Neutrophil (primary cell): ENCODE data around the gene DUSP2.

Source experiments
- H3K27ac ChIP-seq: fragments of 200-600 bp; sonication (generic); 2 replicates; pipeline ENCODE4 v1.5.1; 2016; ENCODE audit warnings: mild to moderate bottlenecking, moderate library complexity
- H3K27me3 ChIP-seq: fragments of 200-600 bp; sonication (generic); 2 replicates; pipeline ENCODE4 v1.6.0; 2016; ENCODE audit warnings: mild to moderate bottlenecking
- H3K36me3 ChIP-seq: fragments of 200-600 bp; sonication (generic); 2 replicates; pipeline ENCODE4 v1.5.1; 2017
- H3K4me1 ChIP-seq, 2 experiments: fragments of 200-600 bp in 1 of 2; sonication (generic) in 1 of 2; 1 replicate in 1 of 2; 2 replicates in 1 of 2; pipeline versions ENCODE4 v1.5.1 to v1.6.1; 2013 to 2016; ENCODE audit warnings: low read depth in 1 of 2, low read length in 1 of 2, mild to moderate bottlenecking in 1 of 2, moderate library complexity in 1 of 2; ENCODE audit not compliant: control insufficient read depth in 1 of 2, insufficient read depth in 1 of 2
- H3K4me3 ChIP-seq, 2 experiments: fragments of 200-600 bp in 1 of 2; sonication (generic) in 1 of 2; 1 replicate in 1 of 2; 2 replicates in 1 of 2; pipeline ENCODE4 v1.5.1; 2013 to 2016; ENCODE audit warnings: low read depth in 1 of 2, low read length in 1 of 2, mild to moderate bottlenecking in 1 of 2, moderate library complexity in 1 of 2
- H3K9me3 ChIP-seq: fragments of 200-600 bp; sonication (generic); 2 replicates; pipeline ENCODE4 v1.5.1; 2016
- TF ChIP-seq, protein P1 (sequence below): fragments of 200-600 bp; sonication (generic); IDR thresholded peaks from 2 replicates; pipeline ENCODE4 v1.5.1; 2016; ENCODE audit warnings: antibody characterized with exemption

Gene DUSP2

DNA sequence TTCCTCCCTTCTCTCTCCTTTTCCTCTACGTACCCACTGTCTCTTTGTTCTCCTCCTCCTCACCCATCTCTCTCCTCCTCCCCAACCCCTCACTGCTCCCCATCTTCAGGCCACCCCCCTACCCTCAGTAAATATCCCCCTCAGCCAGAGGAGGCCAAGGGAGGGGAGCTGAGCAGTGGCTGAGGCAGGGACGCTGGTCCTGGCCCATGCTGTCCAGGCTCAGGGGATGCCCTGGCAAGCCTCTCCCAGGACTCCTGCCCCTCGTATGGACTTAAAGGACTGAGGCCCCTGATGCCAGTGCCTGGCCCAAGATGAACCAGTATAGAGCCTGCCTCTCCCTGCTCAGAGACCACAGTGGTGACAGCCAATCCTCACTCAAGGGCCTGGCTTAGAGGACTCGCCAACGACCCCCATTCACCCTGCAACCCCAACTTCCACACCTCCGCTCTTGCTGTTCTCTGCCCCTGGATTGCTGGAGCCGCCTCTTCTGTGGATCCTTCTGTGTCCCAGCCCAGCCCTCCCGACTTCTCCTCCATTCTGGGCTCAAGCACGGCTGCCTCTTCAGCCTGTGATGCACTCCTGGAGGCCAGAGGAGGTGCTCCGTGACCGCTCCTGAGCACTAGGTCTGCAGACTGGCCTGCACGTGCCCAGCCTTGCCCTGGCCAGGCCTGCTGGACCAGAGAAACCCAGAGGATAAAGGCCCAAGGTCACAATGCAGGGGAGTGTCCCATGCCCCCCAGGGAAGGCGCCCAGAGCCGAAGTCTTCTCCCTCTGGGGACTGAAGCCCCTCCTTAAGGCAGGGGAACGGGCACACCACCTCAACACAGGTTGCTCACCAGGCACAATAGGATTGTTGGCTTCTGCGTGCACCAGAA lies 9.5 kb upstream of the DUSP2 start:
- H3K9me3 ChIP-seq, result no peaks in the 10 kb centered on the region
- H3K4me3 ChIP-seq, result no peak overlapping the region
- TF ChIP-seq, protein P1, sequence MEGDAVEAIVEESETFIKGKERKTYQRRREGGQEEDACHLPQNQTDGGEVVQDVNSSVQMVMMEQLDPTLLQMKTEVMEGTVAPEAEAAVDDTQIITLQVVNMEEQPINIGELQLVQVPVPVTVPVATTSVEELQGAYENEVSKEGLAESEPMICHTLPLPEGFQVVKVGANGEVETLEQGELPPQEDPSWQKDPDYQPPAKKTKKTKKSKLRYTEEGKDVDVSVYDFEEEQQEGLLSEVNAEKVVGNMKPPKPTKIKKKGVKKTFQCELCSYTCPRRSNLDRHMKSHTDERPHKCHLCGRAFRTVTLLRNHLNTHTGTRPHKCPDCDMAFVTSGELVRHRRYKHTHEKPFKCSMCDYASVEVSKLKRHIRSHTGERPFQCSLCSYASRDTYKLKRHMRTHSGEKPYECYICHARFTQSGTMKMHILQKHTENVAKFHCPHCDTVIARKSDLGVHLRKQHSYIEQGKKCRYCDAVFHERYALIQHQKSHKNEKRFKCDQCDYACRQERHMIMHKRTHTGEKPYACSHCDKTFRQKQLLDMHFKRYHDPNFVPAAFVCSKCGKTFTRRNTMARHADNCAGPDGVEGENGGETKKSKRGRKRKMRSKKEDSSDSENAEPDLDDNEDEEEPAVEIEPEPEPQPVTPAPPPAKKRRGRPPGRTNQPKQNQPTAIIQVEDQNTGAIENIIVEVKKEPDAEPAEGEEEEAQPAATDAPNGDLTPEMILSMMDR, result no peak
- H3K4me1 ChIP-seq, result peaks cover 6 to 8% of the 10 kb centered on the region in 2 experiments
- no peak overlapping the region for H3K27ac ChIP-seq
- H3K36me3 ChIP-seq, result no peaks in the 10 kb centered on the region
- no peaks in the 10 kb centered on the region for H3K27me3 ChIP-seq

DNA sequence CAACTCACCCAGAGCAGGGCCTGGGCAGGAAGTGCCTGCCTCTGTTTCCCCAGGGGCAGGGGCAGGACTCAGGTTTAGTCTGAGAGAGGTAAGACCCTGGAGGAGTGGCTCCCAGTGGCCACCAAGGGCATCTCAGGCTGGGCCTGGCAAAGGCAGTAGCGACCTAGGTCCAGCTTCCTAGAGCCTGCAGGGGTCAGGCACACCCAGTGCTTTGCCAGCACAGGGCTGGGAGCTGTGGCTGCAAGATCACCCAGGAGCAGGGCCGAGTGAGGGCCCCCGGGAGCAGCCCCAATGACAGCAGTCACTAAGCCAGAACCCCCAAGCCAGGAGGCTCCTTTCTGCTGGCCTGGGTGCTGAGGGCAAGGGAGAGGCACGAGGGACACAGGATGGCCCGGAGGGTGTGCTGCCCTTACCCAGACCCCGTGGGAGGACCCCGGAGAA lies 8.8 kb upstream of the DUSP2 start:
- Histone ChIP-seq H3K4me1 (peaks cover 9 to 10% of the 10 kb centered on the region in 2 experiments), H3K27me3 (no peaks in the 10 kb centered on the region), H3K4me3 (no peak overlapping the region), H3K27ac (no peak overlapping the region), H3K36me3 (no peaks in the 10 kb centered on the region), H3K9me3 (no peaks in the 10 kb centered on the region)
- TF ChIP-seq, protein P1, result no peak

DNA sequence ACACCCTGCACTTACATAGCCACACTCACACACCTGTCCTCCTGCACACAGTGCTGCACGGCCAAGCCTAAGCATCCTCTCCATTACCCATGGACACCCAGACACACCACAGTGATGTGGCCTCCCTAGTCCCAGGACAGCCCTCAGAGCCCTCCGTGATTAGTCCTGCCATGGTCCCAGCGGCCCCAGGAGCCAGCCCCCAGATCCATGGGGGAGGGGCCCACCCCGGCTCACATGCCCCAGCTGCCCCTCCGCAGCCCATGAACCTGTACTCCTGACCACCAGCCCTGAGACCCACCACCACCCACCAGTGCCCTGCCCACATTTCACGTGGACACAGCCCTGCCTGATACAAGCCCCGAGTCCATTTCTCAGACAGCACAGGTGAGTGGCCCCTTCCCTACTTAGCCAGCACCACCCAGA lies 8.1 kb upstream of the DUSP2 start:
- H3K4me1 ChIP-seq, result peaks cover 16 to 17% of the 10 kb centered on the region in 2 experiments
- H3K9me3 ChIP-seq, result no peaks in the 10 kb centered on the region
- TF ChIP-seq, protein P1, result no peak
- no peak overlapping the region for H3K27ac ChIP-seq
- H3K36me3 ChIP-seq, result no peaks in the 10 kb centered on the region
- no peaks in the 10 kb centered on the region for H3K27me3 ChIP-seq
- no peak overlapping the region for H3K4me3 ChIP-seq

DNA sequence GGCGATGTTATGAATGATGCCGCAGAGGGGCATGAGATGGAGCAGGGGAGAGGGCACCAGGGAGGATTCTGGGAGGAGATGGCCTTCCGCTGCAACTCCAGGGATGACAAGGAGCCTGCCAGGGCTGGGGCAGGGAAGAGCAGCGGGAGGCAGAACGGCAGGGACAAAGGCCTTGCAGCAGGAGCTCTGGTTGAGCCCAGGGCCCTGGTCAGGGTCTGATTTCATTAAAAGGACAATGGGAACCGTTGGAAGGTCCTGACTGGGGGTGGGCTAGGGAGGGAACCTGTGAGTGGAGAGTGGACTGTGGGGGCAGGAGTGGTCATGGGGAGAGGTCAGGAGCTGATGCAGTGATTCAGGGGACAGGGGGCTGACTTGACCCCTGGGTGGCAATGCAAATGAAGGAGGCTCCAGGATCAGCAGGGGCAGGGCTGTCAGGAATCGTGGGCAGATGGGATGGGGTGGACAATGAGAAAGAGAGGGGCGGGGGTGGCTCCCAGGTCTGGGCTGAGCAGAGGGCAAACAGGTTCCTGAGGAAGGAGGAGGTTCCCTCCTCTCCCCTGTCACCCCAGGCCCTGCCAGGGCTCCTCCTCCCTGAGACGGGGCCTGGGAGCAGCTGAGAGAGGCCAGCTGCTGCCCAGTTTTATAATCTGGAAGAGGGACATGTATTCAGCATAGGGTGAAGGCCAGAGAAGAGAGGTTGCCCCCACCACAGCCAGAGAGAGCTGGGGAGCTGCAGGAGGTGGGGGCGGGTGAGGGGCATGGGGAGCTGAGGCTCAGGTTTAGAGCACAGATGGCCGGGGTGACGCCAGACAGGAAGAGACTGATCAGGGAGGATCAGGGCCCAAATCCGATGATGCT lies 7.3 kb upstream of the DUSP2 start:
- Histone ChIP-seq H3K27ac (no peak overlapping the region), H3K9me3 (no peaks in the 10 kb centered on the region), H3K4me3 (no peak overlapping the region), H3K4me1 (peaks cover 17 to 19% of the 10 kb centered on the region in 2 experiments), H3K36me3 (no peaks in the 10 kb centered on the region), H3K27me3 (no peaks in the 10 kb centered on the region)
- TF ChIP-seq, protein P1, result no peak

DNA sequence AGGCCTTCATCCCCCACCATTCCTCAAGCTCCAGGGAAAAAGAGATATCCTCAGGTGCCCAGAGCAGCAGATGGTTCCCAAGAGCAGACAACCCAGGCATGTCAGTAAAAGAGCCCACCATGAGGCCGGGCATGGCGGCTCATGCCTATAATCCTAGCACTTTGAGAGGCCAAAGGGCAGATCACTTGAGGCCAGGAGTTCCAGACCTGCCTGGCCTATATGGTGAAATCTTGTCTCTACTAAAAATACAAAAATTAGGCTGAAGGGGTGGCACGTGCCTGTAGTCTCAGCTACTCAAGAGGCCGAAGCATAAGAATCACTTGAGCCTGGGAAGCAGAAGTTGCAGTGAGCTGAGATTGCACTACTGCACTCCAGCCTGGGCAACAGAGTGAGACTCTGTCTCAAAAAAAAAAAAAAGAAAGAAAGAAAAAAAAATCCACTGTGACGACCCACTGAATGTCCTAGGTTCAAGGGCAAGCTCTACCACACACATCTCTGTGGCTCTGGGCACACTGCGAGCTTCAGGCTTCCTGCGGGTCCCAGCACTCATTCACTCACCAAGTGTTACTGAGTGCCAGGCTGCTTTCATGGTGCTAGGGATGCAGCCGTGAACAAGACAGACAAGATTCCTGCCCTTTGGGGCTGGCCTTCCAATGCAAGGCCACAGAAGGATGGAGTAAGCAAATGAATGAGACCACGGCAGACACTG lies 6.5 kb upstream of the DUSP2 start:
- Histone ChIP-seq H3K27ac (no peak overlapping the region), H3K9me3 (no peaks in the 10 kb centered on the region), H3K4me1 (peaks cover 23 to 25% of the 10 kb centered on the region in 2 experiments), H3K4me3 (no peak overlapping the region), H3K36me3 (no peaks in the 10 kb centered on the region), H3K27me3 (no peaks in the 10 kb centered on the region)
- TF ChIP-seq, protein P1, result no peak
